Loucy (cell line): Measurements from ENCODE around the gene MSX1.

Experiments
- H2AFZ ChIP-seq: fragments of 200-600 bp; sonication (generic); 2 replicates; pipeline ENCODE4 v1.6.0; 2016; ENCODE audit warnings: antibody characterized with exemption, mild to moderate bottlenecking, low read length, moderate library complexity
- H3F3A ChIP-seq: fragments of 200-600 bp; 2 replicates; pipeline ENCODE4 v1.6.0; 2016; ENCODE audit warnings: antibody characterized with exemption, low read depth, mild to moderate bottlenecking
- H3K27me3 ChIP-seq: fragments of 200-600 bp; sonication (generic); 2 replicates; pipeline ENCODE4 v1.6.1; 2014; ENCODE audit warnings: low read length, mild to moderate bottlenecking; ENCODE audit not compliant: insufficient read depth, poor library complexity, severe bottlenecking
- H3K36me3 ChIP-seq: fragments of 200-600 bp; sonication (generic); 2 replicates; pipeline ENCODE4 v1.6.1; 2016; ENCODE audit warnings: low read length; ENCODE audit not compliant: insufficient read depth
- H3K4me1 ChIP-seq: fragments of 200-600 bp; sonication (generic); 2 replicates; pipeline ENCODE4 v1.5.1; 2014; ENCODE audit warnings: low read length, mild to moderate bottlenecking; ENCODE audit not compliant: insufficient read depth, poor library complexity, severe bottlenecking
- H3K4me2 ChIP-seq: fragments of 200-600 bp; sonication (generic); 2 replicates; pipeline ENCODE4 v1.6.0; 2014; ENCODE audit warnings: antibody characterized with exemption, low read length, low read depth, mild to moderate bottlenecking; ENCODE audit not compliant: poor library complexity, severe bottlenecking
- H3K4me3 ChIP-seq: fragments of 200-600 bp; sonication (generic); 2 replicates; pipeline ENCODE4 v1.5.1; 2014; ENCODE audit warnings: low read length, mild to moderate bottlenecking, mixed read lengths; ENCODE audit not compliant: poor library complexity, severe bottlenecking
- H3K79me2 ChIP-seq: fragments of 200-600 bp; sonication (generic); 2 replicates; pipeline ENCODE4 v1.6.1; 2014; ENCODE audit warnings: low read length; ENCODE audit not compliant: insufficient read depth
- H3K9ac ChIP-seq: fragments of 200-600 bp; sonication (generic); 2 replicates; pipeline ENCODE4 v1.6.0; 2014; ENCODE audit warnings: mild to moderate bottlenecking, low read depth, low read length, moderate library complexity; ENCODE audit not compliant: poor library complexity, severe bottlenecking
- H3K9me2 ChIP-seq: fragments of 200-600 bp; sonication (generic); replicated peaks from 2 replicates; pipeline ENCODE4 v1.6.1; 2016; ENCODE audit warnings: low read depth, low read length, mixed read lengths
- H3K9me3 ChIP-seq: fragments of 200-600 bp; sonication (generic); 2 replicates; pipeline ENCODE4 v1.6.1; 2014; ENCODE audit warnings: mild to moderate bottlenecking, antibody characterized with exemption, low read length, low read depth; ENCODE audit not compliant: insufficient read depth
- H4K20me1 ChIP-seq: fragments of 200-600 bp; sonication (generic); 2 replicates; pipeline ENCODE4 v1.6.0; 2014; ENCODE audit warnings: antibody characterized with exemption, low read length, mild to moderate bottlenecking; ENCODE audit not compliant: insufficient read depth, poor library complexity, severe bottlenecking
- EZH2phosphoT487 ChIP-seq: fragments of 200-600 bp; IDR thresholded peaks from 2 replicates; pipeline ENCODE4 v1.6.1; 2018; ENCODE audit warnings: antibody characterized with exemption, mild to moderate bottlenecking, moderate library complexity, borderline replicate concordance
- TF ChIP-seq, protein P1 (sequence below): fragments of 200-600 bp; sonication (generic); conservative IDR thresholded peaks from 2 replicates; pipeline ENCODE4 v1.5.1; 2014; ENCODE audit warnings: mild to moderate bottlenecking, antibody characterized with exemption, low read length

MSX1 gene

DNA sequence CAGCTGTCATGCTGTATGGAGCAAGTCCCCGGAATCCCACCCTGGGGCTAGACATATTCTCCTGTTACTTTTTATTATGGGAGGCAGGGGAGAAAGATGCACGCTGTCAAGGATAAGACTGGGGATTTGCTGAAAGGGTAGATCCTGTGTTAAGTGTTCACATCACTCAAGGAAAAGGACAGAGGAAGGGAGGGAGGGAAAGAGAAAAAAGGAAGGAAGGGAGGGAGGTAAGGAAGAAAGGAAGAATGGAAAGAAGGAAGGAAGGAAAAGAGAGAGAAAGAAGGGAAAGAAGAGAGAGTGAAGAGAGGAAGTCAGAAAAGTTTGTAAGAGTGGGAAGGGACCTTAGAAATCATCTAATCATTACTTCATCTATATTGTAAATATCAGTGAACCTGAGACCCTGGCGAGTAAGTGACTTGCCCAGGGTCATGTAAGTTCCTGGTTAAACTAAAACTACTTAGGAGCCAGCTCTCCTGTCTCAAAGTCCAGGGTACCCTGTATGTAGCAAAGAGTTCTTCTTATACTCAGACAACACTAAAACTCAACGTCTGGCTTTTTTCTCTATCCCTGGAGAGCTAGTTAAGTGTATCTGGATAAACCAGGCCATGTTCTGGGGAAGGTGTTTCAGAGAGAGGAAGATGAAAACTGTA lies 47.2 kb upstream of the MSX1 start:
- H3K9me2 ChIP-seq: no peaks in the 10 kb centered on the region
- H3K79me2 ChIP-seq: no peaks in the 10 kb centered on the region
- no peaks in the 10 kb centered on the region; the same call in 1 of the 2 replicates for H3K9me3 ChIP-seq
- H3K4me3 ChIP-seq: no peak overlapping the region
- no peaks in the 10 kb centered on the region for H3K4me1 ChIP-seq
- no peak for TF ChIP-seq EZH2phosphoT487
- TF ChIP-seq, protein P1, sequence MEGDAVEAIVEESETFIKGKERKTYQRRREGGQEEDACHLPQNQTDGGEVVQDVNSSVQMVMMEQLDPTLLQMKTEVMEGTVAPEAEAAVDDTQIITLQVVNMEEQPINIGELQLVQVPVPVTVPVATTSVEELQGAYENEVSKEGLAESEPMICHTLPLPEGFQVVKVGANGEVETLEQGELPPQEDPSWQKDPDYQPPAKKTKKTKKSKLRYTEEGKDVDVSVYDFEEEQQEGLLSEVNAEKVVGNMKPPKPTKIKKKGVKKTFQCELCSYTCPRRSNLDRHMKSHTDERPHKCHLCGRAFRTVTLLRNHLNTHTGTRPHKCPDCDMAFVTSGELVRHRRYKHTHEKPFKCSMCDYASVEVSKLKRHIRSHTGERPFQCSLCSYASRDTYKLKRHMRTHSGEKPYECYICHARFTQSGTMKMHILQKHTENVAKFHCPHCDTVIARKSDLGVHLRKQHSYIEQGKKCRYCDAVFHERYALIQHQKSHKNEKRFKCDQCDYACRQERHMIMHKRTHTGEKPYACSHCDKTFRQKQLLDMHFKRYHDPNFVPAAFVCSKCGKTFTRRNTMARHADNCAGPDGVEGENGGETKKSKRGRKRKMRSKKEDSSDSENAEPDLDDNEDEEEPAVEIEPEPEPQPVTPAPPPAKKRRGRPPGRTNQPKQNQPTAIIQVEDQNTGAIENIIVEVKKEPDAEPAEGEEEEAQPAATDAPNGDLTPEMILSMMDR: no peak
- no peak overlapping the region for H3K9ac ChIP-seq
- H4K20me1 ChIP-seq: no peaks in the 10 kb centered on the region
- H3K4me2 ChIP-seq: no peak overlapping the region
- no peak overlapping the region for H2AFZ ChIP-seq
- H3F3A ChIP-seq: no peaks in the 10 kb centered on the region
- H3K36me3 ChIP-seq: no peaks in the 10 kb centered on the region
- H3K27me3 ChIP-seq: no peaks in the 10 kb centered on the region

DNA sequence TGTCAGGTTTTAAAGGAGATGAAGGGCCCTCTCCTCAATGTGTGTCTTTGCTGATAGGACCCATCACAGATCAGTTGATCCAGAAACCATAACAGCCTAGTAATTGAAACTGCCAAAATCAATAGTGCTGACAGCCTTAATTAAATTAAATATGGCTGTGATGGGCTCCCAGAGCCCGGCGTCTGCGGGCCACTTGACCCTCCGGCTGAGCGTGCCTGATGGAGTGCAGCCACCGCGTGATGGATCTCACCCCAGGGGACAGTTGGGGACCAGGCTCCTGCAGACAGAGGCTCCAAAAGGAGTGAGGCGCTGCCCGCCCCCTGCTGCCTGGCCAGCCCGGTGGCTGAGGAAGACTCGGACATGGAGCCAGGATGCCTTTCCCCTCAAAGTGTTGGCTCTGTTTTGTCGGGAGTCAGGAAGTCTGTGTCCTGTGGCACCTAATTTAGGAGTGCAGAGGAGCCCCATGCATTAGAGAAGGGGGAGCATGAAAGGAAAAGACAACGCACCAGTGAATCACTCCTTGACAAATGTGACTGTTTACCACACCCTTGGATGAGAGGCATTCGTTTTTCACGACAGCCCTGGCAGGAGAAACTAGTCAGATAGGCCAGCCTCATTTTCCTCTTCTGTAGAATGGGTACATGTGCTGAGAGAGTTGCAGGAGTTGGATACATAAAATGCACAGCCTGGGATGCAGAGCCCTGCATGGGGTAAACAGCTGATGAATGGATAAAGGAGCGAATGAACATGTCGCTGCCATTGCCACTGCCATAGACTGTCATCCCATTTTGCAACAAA lies 40.9 kb upstream of the MSX1 start:
- no peaks in the 10 kb centered on the region for H3K36me3 ChIP-seq
- H2AFZ ChIP-seq: no peak overlapping the region
- no peaks in the 10 kb centered on the region for H3K4me1 ChIP-seq
- TF ChIP-seq, protein P1: no peak
- no peak for TF ChIP-seq EZH2phosphoT487
- no peak overlapping the region for H3K9ac ChIP-seq
- H3F3A ChIP-seq: no peaks in the 10 kb centered on the region
- H3K9me2 ChIP-seq: no peaks in the 10 kb centered on the region
- no peaks in the 10 kb centered on the region; the same call in 1 of the 2 replicates for H3K9me3 ChIP-seq
- H4K20me1 ChIP-seq: no peaks in the 10 kb centered on the region
- H3K4me3 ChIP-seq: no peak overlapping the region
- no peak overlapping the region for H3K4me2 ChIP-seq
- H3K27me3 ChIP-seq: no peaks in the 10 kb centered on the region
- H3K79me2 ChIP-seq: no peaks in the 10 kb centered on the region

DNA sequence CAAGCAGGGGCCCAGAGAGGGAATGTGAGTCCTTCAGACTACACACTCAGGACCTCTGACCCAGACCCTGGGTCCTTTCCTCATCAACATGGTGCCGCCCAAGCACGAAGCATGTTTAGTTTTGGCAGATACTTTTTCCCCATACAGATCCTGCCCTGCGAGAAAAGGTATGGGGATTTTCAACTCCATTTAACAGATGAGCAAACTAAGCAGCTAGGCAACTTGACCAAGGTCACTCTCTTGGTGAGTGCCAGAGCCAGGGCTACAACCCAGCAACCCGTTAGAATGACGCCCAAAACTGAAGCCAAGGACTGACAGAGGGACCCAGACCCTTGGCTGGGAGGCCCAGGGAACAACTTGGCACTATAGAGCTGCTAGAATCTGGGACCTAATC lies 40.3 kb upstream of the MSX1 start:
- no peaks in the 10 kb centered on the region for H3K9me2 ChIP-seq
- no peak overlapping the region for H3K4me2 ChIP-seq
- no peak for TF ChIP-seq EZH2phosphoT487
- H3F3A ChIP-seq: no peaks in the 10 kb centered on the region
- no peaks in the 10 kb centered on the region for H4K20me1 ChIP-seq
- no peaks in the 10 kb centered on the region for H3K36me3 ChIP-seq
- no peaks in the 10 kb centered on the region for H3K79me2 ChIP-seq
- H3K4me1 ChIP-seq: no peaks in the 10 kb centered on the region
- no peak overlapping the region for H3K9ac ChIP-seq
- no peak overlapping the region for H3K4me3 ChIP-seq
- no peaks in the 10 kb centered on the region for H3K27me3 ChIP-seq
- H3K9me3 ChIP-seq: no peaks in the 10 kb centered on the region; the same call in 1 of the 2 replicates
- H2AFZ ChIP-seq: no peak overlapping the region
